GM12872 (cell line): ENCODE measurements around the gene PITPNC1.

Source experiments
- CTCF ChIP-seq: IDR thresholded peaks from 3 replicates; pipeline ENCODE4 v1.5.1; 2011; ENCODE audit warnings: low read depth, mild to moderate bottlenecking, low read length, moderate library complexity; ENCODE audit not compliant: insufficient read depth

The PITPNC1 gene

DNA sequence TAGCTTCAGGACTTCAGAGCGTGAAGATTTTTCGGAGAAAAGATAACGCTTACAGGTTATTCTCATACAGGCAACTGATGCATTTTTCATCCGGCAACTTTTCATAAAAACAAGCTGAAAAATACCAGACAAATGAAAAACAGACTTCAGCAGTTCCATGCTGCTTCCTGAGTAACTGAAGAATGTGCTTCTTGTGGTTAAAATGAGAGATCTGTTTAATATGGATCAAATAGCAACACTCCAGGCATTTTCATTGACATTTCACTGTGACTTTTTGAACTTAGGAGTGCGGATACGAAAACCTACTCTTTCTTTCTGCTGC, 705 bp upstream of the PITPNC1 start:
- TF ChIP-seq CTCF = no peak

GRCh38 chr17:67377488-67378453, 690 bp downstream of the PITPNC1 start:
- TF ChIP-seq CTCF = peak; percentile 38; the same call in 1 of the 3 replicates

GRCh38 chr17:67378454-67379250, 1.6 kb downstream of the PITPNC1 start:
- TF ChIP-seq CTCF = peak; percentile 70

DNA sequence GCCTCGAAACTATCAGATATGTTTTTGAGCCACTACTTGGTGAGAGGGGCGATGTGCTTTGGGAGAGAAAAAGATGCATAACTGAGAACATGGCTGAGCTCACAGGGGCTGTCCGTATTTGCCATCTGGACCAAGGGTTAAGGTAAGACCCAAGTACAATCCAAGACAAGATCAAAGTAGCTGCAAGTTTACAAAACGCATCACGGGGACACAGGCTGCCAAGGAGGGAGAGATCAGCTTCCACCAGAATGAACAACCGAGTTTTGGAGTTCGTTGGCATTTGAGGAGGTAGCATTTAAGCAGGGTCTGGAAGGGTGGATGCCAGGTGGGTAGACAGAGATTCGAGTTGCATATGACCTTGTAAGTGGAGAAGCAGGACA, 2.2 kb downstream of the PITPNC1 start:
- no peak for TF ChIP-seq CTCF

- TF ChIP-seq CTCF = no peak
Measured at GRCh38 chr17:67381929-67382257, 4.8 kb downstream of the PITPNC1 start.

DNA sequence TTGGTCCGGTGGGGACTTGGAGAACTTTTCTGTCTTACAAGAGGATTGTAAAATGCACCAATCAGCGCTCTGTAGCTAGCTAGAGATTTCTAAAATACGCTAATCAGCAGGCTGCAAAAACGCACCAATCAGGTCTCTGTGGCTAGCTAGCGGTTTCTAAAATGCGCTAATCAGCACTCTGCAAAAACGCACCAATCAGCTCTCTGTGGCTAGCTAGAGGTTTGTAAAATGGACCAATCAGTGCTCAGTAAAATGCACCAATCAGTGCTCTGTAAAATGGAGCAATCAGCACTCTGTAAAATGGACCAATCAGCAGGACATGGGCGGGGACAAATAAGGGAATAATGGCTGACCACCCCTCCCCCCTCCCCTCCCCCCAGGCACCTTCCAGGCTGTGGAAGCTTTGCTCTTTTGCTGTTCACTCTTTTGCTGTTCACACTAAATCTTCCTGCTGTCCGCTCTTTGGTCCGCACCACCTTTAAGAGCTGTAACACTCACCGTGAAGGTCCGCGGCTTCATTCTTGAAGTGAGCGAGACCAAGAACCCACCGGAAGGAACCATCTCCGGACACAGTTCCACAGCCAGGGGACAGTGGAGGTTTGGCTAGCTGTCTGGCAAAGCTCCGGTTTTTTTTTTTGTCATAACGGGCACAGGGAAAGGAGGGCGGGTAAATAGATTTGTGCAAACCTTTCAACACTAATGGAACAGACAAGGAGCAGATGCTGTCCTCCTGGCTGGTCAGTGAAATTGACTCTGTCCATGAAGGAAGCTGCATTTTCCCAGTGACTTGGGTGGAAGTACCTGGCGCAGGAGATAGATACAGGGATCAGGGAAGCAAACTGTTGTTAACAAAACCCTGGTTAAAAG, 8.3 kb downstream of the PITPNC1 start:
- no peak for TF ChIP-seq CTCF
